Measurements from ENCODE around the gene KCNE5.

GRCh38 chrX:109638158-109638557 is 13.2 kb upstream of the KCNE5 start:
- TF ChIP-seq, protein P1, sequence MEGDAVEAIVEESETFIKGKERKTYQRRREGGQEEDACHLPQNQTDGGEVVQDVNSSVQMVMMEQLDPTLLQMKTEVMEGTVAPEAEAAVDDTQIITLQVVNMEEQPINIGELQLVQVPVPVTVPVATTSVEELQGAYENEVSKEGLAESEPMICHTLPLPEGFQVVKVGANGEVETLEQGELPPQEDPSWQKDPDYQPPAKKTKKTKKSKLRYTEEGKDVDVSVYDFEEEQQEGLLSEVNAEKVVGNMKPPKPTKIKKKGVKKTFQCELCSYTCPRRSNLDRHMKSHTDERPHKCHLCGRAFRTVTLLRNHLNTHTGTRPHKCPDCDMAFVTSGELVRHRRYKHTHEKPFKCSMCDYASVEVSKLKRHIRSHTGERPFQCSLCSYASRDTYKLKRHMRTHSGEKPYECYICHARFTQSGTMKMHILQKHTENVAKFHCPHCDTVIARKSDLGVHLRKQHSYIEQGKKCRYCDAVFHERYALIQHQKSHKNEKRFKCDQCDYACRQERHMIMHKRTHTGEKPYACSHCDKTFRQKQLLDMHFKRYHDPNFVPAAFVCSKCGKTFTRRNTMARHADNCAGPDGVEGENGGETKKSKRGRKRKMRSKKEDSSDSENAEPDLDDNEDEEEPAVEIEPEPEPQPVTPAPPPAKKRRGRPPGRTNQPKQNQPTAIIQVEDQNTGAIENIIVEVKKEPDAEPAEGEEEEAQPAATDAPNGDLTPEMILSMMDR (IDR thresholded peaks at IDR 0.05 in 4 of 5, conservative IDR thresholded peaks at IDR 0.05 in 1 of 5): no peak
- no peak for TF ChIP-seq POLR2A (IDR thresholded peaks at IDR 0.05)

Data from gastrocnemius medialis (tissue), 4 donors.